GM12873 (cell line): ENCODE results near the gene DNAI1.
A peak's percentile ranks its signal among the peaks of the same experiment; 100 is the strongest.

Experiments used
- TF ChIP-seq, protein P1 (sequence below): IDR thresholded peaks from 2 replicates; pipeline ENCODE4 v1.5.1; 2012; ENCODE audit warnings: low read depth, mild to moderate bottlenecking, moderate library complexity, low read length, control low read depth; ENCODE audit not compliant: insufficient read depth; ENCODE audit errors: missing control alignments

Gene DNAI1

GRCh38 chr9:34426347-34427074 is 32.1 kb upstream of the DNAI1 start:
- TF ChIP-seq, protein P1, sequence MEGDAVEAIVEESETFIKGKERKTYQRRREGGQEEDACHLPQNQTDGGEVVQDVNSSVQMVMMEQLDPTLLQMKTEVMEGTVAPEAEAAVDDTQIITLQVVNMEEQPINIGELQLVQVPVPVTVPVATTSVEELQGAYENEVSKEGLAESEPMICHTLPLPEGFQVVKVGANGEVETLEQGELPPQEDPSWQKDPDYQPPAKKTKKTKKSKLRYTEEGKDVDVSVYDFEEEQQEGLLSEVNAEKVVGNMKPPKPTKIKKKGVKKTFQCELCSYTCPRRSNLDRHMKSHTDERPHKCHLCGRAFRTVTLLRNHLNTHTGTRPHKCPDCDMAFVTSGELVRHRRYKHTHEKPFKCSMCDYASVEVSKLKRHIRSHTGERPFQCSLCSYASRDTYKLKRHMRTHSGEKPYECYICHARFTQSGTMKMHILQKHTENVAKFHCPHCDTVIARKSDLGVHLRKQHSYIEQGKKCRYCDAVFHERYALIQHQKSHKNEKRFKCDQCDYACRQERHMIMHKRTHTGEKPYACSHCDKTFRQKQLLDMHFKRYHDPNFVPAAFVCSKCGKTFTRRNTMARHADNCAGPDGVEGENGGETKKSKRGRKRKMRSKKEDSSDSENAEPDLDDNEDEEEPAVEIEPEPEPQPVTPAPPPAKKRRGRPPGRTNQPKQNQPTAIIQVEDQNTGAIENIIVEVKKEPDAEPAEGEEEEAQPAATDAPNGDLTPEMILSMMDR = no peak

DNA sequence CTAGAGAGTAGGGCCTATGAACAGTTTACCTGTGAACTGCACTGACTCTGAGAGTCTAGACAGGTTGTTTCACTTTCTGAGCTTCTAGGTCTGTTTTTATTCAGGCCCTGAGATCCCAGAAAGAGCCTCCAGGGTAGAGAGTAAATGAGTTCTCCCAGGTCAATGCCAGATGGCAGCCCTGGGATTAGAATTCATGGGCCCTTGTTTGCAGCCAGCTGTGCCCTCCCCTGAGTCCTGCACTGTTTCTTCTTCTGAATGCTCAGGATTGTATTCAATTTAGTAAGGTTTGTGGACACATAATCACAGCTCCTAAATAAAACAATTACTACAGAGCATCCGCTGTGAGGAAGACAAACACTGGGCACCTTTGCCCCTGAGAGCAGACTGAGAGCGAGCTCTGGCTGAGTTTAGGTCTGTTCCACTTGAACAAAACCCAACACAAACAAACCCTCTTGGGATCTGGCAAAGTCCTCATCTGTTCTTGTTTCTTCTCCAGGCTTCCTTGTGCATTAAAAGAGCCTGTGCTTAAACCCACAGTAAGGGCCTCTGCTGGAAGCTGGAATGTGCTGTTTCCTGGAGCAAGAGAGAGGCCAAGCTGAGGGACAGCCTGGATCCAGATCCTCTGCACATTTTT is 30.2 kb upstream of the DNAI1 start:
- TF ChIP-seq, protein P1 = no peak

- TF ChIP-seq, protein P1 = no peak
These were observed 27.7 kb upstream of the DNAI1 start for GRCh38 chr9:34430843-34431437.

GRCh38 chr9:34431667-34432066 is 26.9 kb upstream of the DNAI1 start:
- TF ChIP-seq, protein P1 = no peak

- TF ChIP-seq, protein P1 = peak; percentile 82
These were observed 21.3 kb upstream of the DNAI1 start for GRCh38 chr9:34437006-34437925.

DNA sequence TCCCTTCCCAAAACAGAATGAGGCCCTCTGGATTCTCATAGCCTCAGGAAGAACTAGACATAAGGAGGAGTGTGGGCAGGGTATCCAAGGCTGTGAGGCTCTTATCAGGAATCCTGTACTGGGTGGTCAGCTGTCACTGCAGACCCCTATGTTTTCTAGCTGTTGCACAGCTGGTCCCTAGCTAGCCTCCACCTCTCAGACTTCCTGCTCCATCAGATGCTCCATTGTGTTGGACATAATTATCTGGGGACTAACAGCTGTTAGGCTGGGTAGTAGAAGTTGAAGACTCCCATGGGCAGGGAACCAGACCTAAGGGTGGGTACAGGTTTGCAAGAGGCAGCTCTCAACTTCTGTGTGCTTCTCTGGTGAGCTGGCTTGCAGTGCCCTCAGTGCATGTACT is 18.6 kb upstream of the DNAI1 start:
- TF ChIP-seq, protein P1 = no peak
